Activated B cell treated with CpG ODN at 0.5 μM for 24 hours (primary cell): ENCODE data around the gene NKTR. TPM values are rescaled to one million over a fixed set of nuclear protein-coding genes. Genes with fewer than 3 reads are reported as not detected.

ENCODE experiments used
- ATAC-seq: fragments of 200-7000 bp; cut with Tn5 transposase; one replicate; pipeline ENCODE4 v1.10.0; 2021; ENCODE audit warnings: low read depth, mild to moderate bottlenecking, moderate library complexity
- CTCF ChIA-PET: fragments of 350-600 bp; sonication (Branson Sonifier 250); formaldehyde crosslinking; loops from one replicate; lab custom pipeline; 2021; ENCODE audit warnings: antibody characterized with exemption; lab: Charles Lee
- POLR2A ChIA-PET: fragments of 350-600 bp; sonication (Branson Sonifier 250); formaldehyde crosslinking; loops from one replicate; lab custom pipeline; 2021; ENCODE audit warnings: antibody characterized with exemption; lab: Charles Lee
- DNase-seq: peaks from one replicate; pipeline ENCODE4 v3.0.0; 2022
- H3K27ac Mint-ChIP-seq: one replicate; pipeline ENCODE4 v1.8.0; 2020; ENCODE audit warnings: mixed read lengths
- H3K27me3 Mint-ChIP-seq: one replicate; pipeline ENCODE4 v1.8.0; 2021; ENCODE audit warnings: mixed read lengths
- H3K36me3 Mint-ChIP-seq: one replicate; pipeline ENCODE4 v1.8.0; 2021; ENCODE audit warnings: low read depth, mixed read lengths
- H3K4me1 Mint-ChIP-seq: one replicate; pipeline ENCODE4 v1.8.0; 2021; ENCODE audit warnings: mixed read lengths
- H3K4me3 Mint-ChIP-seq: one replicate; pipeline ENCODE4 v1.8.0; 2020; ENCODE audit warnings: mild to moderate bottlenecking, mixed read lengths
- H3K9me3 Mint-ChIP-seq: one replicate; pipeline ENCODE4 v1.8.0; 2020; ENCODE audit warnings: mixed read lengths
- intact Hi-C: fragments of 100-400 bp; cut with micrococcal nuclease; formaldehyde crosslinking; loops from one replicate; pipeline ENCODE4 v1.15.1; 2024
- total RNA-seq: library from RNA; stranded (reverse); gene quantifications from 2 replicates; pipeline ENCODE4 v1.2.3, GENCODE V29; 2022
- TF ChIP-seq, protein P1 (sequence below): fragments of 200-600 bp; IDR thresholded peaks from one replicate; pipeline ENCODE4 v1.8.0; 2022; ENCODE audit warnings: antibody characterized with exemption, mild to moderate bottlenecking

NKTR gene
- total RNA-seq, 1 donor from 2014 or later, result 126 TPM

DNA sequence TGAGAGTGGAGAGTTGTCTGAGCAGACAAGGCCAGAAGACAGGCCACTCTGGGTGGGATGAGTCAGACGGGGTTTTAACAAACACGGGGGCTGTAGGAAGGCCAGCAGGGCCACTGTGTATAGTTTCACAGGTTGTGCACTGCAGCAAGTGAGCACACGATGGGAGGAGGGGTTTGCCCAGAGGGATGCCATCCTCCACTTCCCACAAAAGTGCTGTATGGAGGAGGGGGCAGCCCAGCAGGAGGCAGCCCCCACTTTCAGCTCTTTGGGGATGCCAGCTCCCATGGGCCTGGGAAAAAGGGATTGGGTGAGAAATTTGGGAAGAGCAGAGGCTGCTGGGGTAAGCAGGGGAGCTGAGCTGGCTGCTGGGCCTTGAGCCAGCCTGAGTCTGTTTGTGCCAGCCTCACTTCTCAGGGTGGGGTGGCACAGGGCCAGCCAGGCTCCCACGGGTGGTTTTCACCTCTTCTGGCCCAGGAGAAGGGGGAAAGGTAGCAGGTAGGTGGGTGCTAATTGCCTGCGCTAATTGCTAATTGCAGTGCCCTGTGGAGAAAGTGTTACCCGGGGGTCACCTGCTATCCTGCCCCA lies 59.7 kb downstream of the NKTR start:
- DNase-seq (no peak), ATAC-seq (no peak)
- intact Hi-C loops, result loop anchor here (5.0 kb wide), 1 partner anchor 82 kb away; no protein-coding TSS in a partner anchor
- no peaks in the 10 kb centered on the region for H3K36me3 Mint-ChIP-seq
- no peak overlapping the region for H3K4me3 Mint-ChIP-seq
- H3K27ac Mint-ChIP-seq, result no peak overlapping the region
- H3K4me1 Mint-ChIP-seq, result peaks cover 10% of the 10 kb centered on the region
- H3K9me3 Mint-ChIP-seq, result no peaks in the 10 kb centered on the region
- ChIA-PET POLR2A (no interaction called here), CTCF (no interaction called here)
- TF ChIP-seq, protein P1, sequence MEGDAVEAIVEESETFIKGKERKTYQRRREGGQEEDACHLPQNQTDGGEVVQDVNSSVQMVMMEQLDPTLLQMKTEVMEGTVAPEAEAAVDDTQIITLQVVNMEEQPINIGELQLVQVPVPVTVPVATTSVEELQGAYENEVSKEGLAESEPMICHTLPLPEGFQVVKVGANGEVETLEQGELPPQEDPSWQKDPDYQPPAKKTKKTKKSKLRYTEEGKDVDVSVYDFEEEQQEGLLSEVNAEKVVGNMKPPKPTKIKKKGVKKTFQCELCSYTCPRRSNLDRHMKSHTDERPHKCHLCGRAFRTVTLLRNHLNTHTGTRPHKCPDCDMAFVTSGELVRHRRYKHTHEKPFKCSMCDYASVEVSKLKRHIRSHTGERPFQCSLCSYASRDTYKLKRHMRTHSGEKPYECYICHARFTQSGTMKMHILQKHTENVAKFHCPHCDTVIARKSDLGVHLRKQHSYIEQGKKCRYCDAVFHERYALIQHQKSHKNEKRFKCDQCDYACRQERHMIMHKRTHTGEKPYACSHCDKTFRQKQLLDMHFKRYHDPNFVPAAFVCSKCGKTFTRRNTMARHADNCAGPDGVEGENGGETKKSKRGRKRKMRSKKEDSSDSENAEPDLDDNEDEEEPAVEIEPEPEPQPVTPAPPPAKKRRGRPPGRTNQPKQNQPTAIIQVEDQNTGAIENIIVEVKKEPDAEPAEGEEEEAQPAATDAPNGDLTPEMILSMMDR, result no peak
- H3K27me3 Mint-ChIP-seq, result no peaks in the 10 kb centered on the region

DNA sequence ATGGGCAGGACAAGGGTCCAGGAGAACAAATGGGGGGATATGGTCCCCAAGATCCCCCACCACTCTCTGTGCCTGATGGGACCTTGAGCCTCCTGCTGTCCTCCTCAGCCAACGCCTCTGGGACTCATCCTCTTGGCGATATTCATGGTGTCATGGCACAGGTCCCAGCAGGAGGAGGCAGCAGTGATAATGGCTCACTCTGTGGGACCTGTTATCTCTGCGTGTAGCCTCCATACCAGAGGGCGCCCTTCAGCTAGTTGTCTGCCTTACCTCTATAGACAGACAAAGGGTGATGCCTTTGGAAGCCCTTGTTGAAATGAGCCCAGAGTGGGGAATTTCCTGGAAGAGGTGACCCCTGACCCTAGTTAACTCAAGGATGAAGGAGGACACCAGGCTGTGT lies 60.4 kb downstream of the NKTR start:
- H3K27me3 Mint-ChIP-seq, result no peaks in the 10 kb centered on the region
- no peaks in the 10 kb centered on the region for H3K36me3 Mint-ChIP-seq
- POLR2A ChIA-PET, result interaction anchor here (1.2 kb wide), 1 partner anchor 8 kb away, joined by 3 read pairs; no protein-coding TSS in a partner anchor
- H3K27ac Mint-ChIP-seq, result no peak overlapping the region
- H3K4me3 Mint-ChIP-seq, result no peak overlapping the region
- H3K9me3 Mint-ChIP-seq, result no peaks in the 10 kb centered on the region
- DNase-seq (no peak), ATAC-seq (no peak)
- TF ChIP-seq, protein P1, result no peak
- CTCF ChIA-PET, result no interaction called here
- intact Hi-C loops, result loop anchor here (5.0 kb wide), 1 partner anchor 81 kb away; no protein-coding TSS in a partner anchor
- H3K4me1 Mint-ChIP-seq, result peaks cover 10% of the 10 kb centered on the region

DNA sequence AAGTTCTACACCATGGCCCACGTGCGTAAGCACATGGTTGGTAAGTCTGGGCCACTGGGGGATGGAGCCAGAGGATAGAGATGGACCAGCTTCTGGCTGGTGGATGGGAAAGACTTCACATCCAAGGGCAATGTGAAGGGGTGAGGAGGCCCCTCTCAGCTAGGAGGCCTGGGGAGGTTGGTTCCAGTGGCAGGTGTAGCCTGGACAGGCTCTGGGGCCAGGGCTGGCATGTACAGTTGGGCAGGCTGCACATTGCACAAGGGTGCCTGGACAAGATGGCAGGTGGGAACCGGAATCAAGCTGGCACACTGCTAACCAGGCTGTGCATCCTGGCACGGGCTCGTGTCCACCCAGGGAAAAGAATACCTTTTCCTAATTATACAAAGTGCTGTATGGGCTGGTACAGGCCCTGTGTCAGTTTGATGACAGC lies 61.1 kb downstream of the NKTR start:
- no peaks in the 10 kb centered on the region for H3K36me3 Mint-ChIP-seq
- H3K4me1 Mint-ChIP-seq, result peaks cover 12% of the 10 kb centered on the region
- no peak for DNase-seq
- POLR2A ChIA-PET, result interaction anchor here (1.2 kb wide), 1 partner anchor 9 kb away, joined by 3 read pairs; no protein-coding TSS in a partner anchor
- TF ChIP-seq, protein P1, result no peak
- H3K27me3 Mint-ChIP-seq, result no peaks in the 10 kb centered on the region
- CTCF ChIA-PET, result no interaction called here
- H3K27ac Mint-ChIP-seq, result no peak overlapping the region
- no peak overlapping the region for H3K4me3 Mint-ChIP-seq
- no peak for ATAC-seq
- intact Hi-C loops, result loop anchor here (5.0 kb wide), 1 partner anchor 81 kb away; no protein-coding TSS in a partner anchor
- H3K9me3 Mint-ChIP-seq, result no peaks in the 10 kb centered on the region

DNA sequence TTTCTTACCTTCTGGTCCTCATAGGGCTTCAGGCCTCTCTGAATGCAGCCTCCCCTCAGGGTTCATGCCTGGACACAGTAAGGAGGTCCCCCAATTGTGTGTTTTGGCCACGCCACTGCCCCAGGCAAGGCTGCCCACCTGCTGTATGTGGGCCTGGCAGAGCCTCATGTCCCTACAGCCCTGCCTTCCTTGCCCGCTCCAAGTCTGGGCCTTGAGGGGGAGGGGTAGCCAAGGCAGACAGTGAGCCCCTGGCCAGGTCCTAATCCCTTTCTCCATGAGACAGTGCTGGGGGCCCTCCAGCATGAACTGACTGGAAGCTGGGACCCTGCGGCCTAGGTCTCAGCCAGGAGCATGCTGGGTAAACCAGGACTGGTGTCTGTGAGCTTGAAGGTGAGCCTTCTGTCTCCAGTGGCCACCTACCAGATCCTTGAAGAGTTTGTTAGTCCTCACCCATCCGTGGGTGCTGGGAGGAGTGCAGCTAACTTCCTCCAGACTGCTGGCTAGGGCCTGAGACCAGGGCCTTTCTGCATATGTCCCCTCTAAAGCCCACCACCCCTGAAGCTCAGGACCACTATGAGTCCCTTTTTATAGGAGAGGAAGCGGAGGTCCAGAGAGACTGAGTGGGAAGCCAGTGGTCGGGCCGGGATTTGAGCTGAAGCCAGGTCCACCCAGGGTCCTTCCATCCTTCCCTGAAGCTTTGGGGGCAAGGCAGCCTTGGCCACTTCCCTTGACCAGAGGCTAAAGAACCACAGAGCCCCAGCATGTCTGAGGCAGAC lies 61.7 kb downstream of the NKTR start:
- Mint-ChIP-seq H3K27ac (no peak overlapping the region), H3K4me3 (no peak overlapping the region), H3K36me3 (no peaks in the 10 kb centered on the region), H3K27me3 (no peaks in the 10 kb centered on the region), H3K4me1 (peaks cover 12% of the 10 kb centered on the region), H3K9me3 (no peaks in the 10 kb centered on the region)
- ATAC-seq (no peak), DNase-seq (no peak)
- TF ChIP-seq, protein P1, result no peak
- ChIA-PET CTCF (no interaction called here), POLR2A (interaction anchor here (1.2 to 2.1 kb wide), 2 partner anchors 8 to 9 kb away, joined by 3 to 7 read pairs; no protein-coding TSS in a partner anchor)
- intact Hi-C loops, result loop anchor here (5.0 kb wide), 1 partner anchor 80 kb away; no protein-coding TSS in a partner anchor
